A549 (cell line): ENCODE results near the gene TTYH2. TPM values are rescaled to one million over a fixed set of nuclear protein-coding genes. Genes with fewer than 3 reads are reported as not detected.
A peak's percentile ranks its signal among the peaks of the same experiment; 100 is the strongest.

ENCODE experiments used
- ATAC-seq, 2 experiments: fragments of 200-7000 bp in 1 of 2; fragments of >200 bp in 1 of 2; cut with Nextera tagmentation in 1 of 2; cut with Tn5 transposase in 1 of 2; 3 replicates each; pipeline versions ENCODE4 v1.8.0 to v1.9.1; 2018 to 2020; ENCODE audit warnings: mild to moderate bottlenecking in 1 of 2, moderate library complexity in 1 of 2
- CTCF ChIA-PET: fragments of 300-600 bp; sonication (Branson Sonifier 250); formaldehyde crosslinking; extraction: SDS; loops from one replicate; lab custom pipeline; 2021; ENCODE audit warnings: antibody characterized with exemption, inconsistent platforms; lab: Yijun Ruan, JAX
- POLR2A ChIA-PET: fragments of 350-600 bp; formaldehyde crosslinking; extraction: SDS; loops from one replicate; lab custom pipeline; 2021; ENCODE audit warnings: antibody characterized with exemption, inconsistent platforms; lab: Yijun Ruan, JAX
- DNase-seq, 2 experiments: peaks; one replicate each; pipeline versions ENCODE4 v3.0.0 to v3.0.0-alpha.2; 2011 to 2016; ENCODE audit warnings: low read depth in 1 of 2, low spot score in 1 of 2
- FAIRE-seq: peaks from 2 replicates; lab custom pipeline; 2011; peaks lifted over from hg19 to GRCh38; lab: Jason Lieb, UNC
- H3K27ac ChIP-seq, 2 experiments: fragments of >200 bp; sonication (Bioruptor Twin); formaldehyde crosslinking; 3 replicates each; pipeline ENCODE4 v1.5.1; 2016 to 2017
- H3K4me1 ChIP-seq: fragments of >200 bp; sonication (Bioruptor Twin); formaldehyde crosslinking; 3 replicates; pipeline ENCODE4 v1.6.1; 2016
- H3K4me2 ChIP-seq: fragments of >200 bp; sonication (Bioruptor Twin); formaldehyde crosslinking; 3 replicates; pipeline ENCODE4 v1.6.1; 2016
- H3K4me3 ChIP-seq: fragments of >200 bp; sonication (Bioruptor Twin); formaldehyde crosslinking; 3 replicates; pipeline ENCODE4 v1.5.1; 2016
- H3K9me3 ChIP-seq: fragments of >200 bp; sonication (Bioruptor Twin); formaldehyde crosslinking; 3 replicates; pipeline ENCODE4 v1.6.1; 2016
- BCL3 ChIP-seq: fragments of >200 bp; sonication (Bioruptor Twin); formaldehyde crosslinking; IDR thresholded peaks from 3 replicates; pipeline ENCODE4 v1.6.1; 2016
- BHLHE40 ChIP-seq: IDR thresholded peaks from 2 replicates; pipeline ENCODE4 v1.6.1; 2012; ENCODE audit warnings: low read depth, low read length, inconsistent platforms
- CHD4 ChIP-seq: fragments of 200-600 bp; sonication (generic); IDR thresholded peaks from 2 replicates; pipeline ENCODE4 v1.6.1; 2016; ENCODE audit warnings: antibody characterized with exemption, mild to moderate bottlenecking, borderline replicate concordance
- E2F6 ChIP-seq: IDR thresholded peaks from 2 replicates; pipeline ENCODE4 v1.6.1; 2012; ENCODE audit warnings: low read depth, borderline replicate concordance
- FOSB ChIP-seq: fragments of 250-450 bp; sonication (Bioruptor Pico); IDR thresholded peaks from 2 replicates; pipeline ENCODE4 v1.5.0; 2020; ENCODE audit warnings: mild to moderate bottlenecking, moderate library complexity
- FOSL2 ChIP-seq, 2 experiments: fragments of 450-650 bp in 1 of 2; fragments of >200 bp in 1 of 2; sonication (Bioruptor Twin) in 1 of 2; formaldehyde crosslinking; IDR thresholded peaks; 2 replicates each; pipeline versions ENCODE4 v1.5.0 to v1.6.1; 2016 to 2020; ENCODE audit warnings: mild to moderate bottlenecking in 1 of 2, moderate library complexity in 1 of 2
- FOXS1 ChIP-seq: fragments of 250-450 bp; sonication (Bioruptor Pico); IDR thresholded peaks from 2 replicates; pipeline ENCODE4 v1.5.0; 2020; ENCODE audit warnings: mild to moderate bottlenecking, moderate library complexity
- GATA3 ChIP-seq: IDR thresholded peaks from 2 replicates; pipeline ENCODE4 v1.6.1; 2012; ENCODE audit warnings: borderline replicate concordance
- HOXA7 ChIP-seq: fragments of 250-450 bp; sonication (Bioruptor Pico); IDR thresholded peaks from 2 replicates; pipeline ENCODE4 v1.5.0; 2020; ENCODE audit warnings: mild to moderate bottlenecking, moderate library complexity
- MAFK ChIP-seq: fragments of 450-650 bp; IDR thresholded peaks from 2 replicates; pipeline ENCODE4 v1.6.1; 2014; ENCODE audit not compliant: partially characterized antibody
- NR3C1 ChIP-seq: fragments of >200 bp; sonication (Bioruptor Twin); formaldehyde crosslinking; IDR thresholded peaks from 3 replicates; pipeline ENCODE4 v1.6.1; 2017
- PBX3 ChIP-seq: IDR thresholded peaks from 2 replicates; pipeline ENCODE4 v1.6.1; 2012
- PHF8 ChIP-seq: fragments of 200-600 bp; sonication (generic); IDR thresholded peaks from 2 replicates; pipeline ENCODE4 v1.6.1; 2016; ENCODE audit warnings: low read depth, mild to moderate bottlenecking, antibody characterized with exemption, moderate library complexity, borderline replicate concordance
- POLR2A ChIP-seq: IDR thresholded peaks from 2 replicates; pipeline ENCODE4 v1.6.1; 2012; ENCODE audit warnings: mild to moderate bottlenecking, low read length
- POLR2AphosphoS2 ChIP-seq: conservative IDR thresholded peaks from 2 replicates; pipeline ENCODE4 v1.6.1; 2012; ENCODE audit warnings: low read length, improper control_type of control experiment, inconsistent platforms
- REST ChIP-seq: fragments of 200-600 bp; sonication (generic); IDR thresholded peaks from 2 replicates; pipeline ENCODE4 v1.6.1; 2016; ENCODE audit warnings: antibody characterized with exemption, mild to moderate bottlenecking, moderate library complexity
- SMC3 ChIP-seq: fragments of >200 bp; sonication (Bioruptor Twin); formaldehyde crosslinking; IDR thresholded peaks from 3 replicates; pipeline ENCODE4 v1.6.1; 2018; ENCODE audit warnings: inconsistent platforms
- TFCP2L1 ChIP-seq: fragments of 250-450 bp; sonication (Bioruptor Pico); IDR thresholded peaks from 2 replicates; pipeline ENCODE4 v1.5.0; 2021; ENCODE audit warnings: mild to moderate bottlenecking
- TP53 ChIP-seq: fragments of 250-450 bp; sonication (Bioruptor Pico); IDR thresholded peaks from 2 replicates; pipeline ENCODE4 v1.5.0; 2021; ENCODE audit warnings: mild to moderate bottlenecking, moderate library complexity
- ZFP36 ChIP-seq: fragments of 450-650 bp; IDR thresholded peaks from 2 replicates; pipeline ENCODE4 v1.6.1; 2014; ENCODE audit warnings: borderline replicate concordance; ENCODE audit not compliant: partially characterized antibody
- ZNF302 ChIP-seq: fragments of 250-450 bp; sonication (Bioruptor Pico); IDR thresholded peaks from 2 replicates; pipeline ENCODE4 v1.9.0; 2021; ENCODE audit warnings: inconsistent platforms, mild to moderate bottlenecking, moderate library complexity
- WGBS: methylation state at CpG from one replicate; pipeline ENCODE4 v1.1.6; 2017; ENCODE audit errors: missing lambda C conversion rate; 5-methylcytosine and 5-hydroxymethylcytosine counted together
- polyA plus RNA-seq, 4 experiments: library from polyadenylated mRNA; depleted of rRNA in 3 of 4; stranded (reverse); fragments of >200 nt; fragmentation: RNase III in 1 of 4; extraction: RNeasy Plus Mini Kit Qiagen cat#74134 plus additional on column Dnase treatment in 1 of 4; gene quantifications; 2 replicates in 3 of 4; 3 replicates in 1 of 4; pipeline ENCODE4 v1.2.3, GENCODE V29; 2011 to 2017
- TF ChIP-seq, protein P1 (sequence below): fragments of 250-450 bp; sonication (Bioruptor Pico); IDR thresholded peaks from 2 replicates; pipeline ENCODE4 v1.5.0; 2021; ENCODE audit warnings: mild to moderate bottlenecking, moderate library complexity, borderline replicate concordance
- TF ChIP-seq, protein P2 (sequence below): IDR thresholded peaks from 2 replicates; pipeline ENCODE4 v1.6.1; 2012

TTYH2 gene
- polyA plus RNA-seq, 2 of the 4 experiments (the other 2 are of a cell fraction) = 1.4 to 1.7 TPM

DNA sequence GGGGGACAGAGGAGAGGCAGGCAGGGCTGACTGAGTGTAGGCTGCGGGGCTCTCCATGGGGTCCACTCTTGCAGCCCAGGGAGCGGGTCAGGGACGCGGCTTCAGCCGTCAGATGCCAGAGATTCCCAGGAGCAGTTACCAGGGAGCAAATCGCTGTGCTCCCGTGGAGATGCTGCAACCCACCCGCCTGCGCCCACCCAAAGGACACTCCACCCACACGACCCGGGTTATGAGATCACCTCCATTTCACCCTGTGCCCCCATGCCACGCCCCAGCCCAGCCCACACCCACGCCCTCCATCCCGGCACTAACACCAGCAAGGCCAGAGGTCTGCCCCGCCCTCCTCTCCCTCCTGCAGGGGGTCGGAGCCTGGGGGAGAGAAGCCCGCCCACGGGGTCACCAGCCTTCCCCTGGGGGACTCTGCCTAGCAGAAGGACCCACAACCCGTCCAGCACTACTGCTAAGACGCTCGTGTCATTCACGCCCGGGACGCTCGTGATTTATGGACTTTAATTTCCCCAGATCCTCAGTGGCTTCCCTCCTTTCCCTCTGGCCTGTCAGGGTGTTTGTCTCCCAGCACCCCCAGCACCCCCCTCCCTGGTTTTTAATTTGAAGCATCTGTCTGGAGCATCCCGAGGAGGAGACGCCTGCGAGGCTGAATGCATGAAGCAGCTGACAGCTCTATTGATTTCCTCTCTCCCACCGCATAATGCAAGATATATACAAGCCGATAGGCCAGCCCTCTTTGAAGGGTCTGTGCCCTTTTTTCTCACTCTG is 16.6 kb upstream of the TTYH2 start (continued):
- no peak for TF ChIP-seq REST
- TF ChIP-seq SMC3 = no peak
- no peak for TF ChIP-seq FOXS1
- no peak for TF ChIP-seq FOSL2 (IDR thresholded peaks at IDR 0.05)
- TF ChIP-seq FOSL2 (CRISPR knock-in tag; IDR thresholded peaks at IDR 0.05) = no peak
- no peak for TF ChIP-seq CHD4
- TF ChIP-seq TFCP2L1 (CRISPR knock-in tag) = no peak
- no peak for TF ChIP-seq NR3C1
- no peak for TF ChIP-seq GATA3
- no peak for TF ChIP-seq MAFK
- TF ChIP-seq PHF8 = no peak
- TF ChIP-seq PBX3 = no peak
- TF ChIP-seq TP53 = no peak
- TF ChIP-seq, all 56 proteins: peak for 0

- ATAC-seq = no peak
Observed at GRCh38 chr17:74197801-74198200, 15.6 kb upstream of the TTYH2 start.

DNA sequence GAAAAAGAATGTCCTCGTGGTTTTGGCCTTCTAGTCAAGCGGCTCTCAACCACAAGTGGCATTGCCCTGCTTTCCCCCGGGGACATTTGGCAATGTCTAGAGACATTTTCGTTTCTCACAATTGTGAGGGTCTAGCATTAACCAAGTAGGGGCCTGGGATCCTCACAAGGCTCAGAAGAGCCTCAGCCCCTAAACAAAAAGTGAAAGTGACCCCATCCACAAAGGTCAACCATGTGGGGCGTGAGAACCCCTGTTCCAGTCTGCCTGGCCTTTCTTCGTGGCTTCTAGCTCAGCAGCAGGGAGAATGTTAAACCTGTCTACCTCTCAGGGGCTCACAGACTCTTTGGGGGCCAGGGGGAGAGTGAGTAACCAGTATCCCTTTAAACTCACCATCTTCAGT is 14.7 kb upstream of the TTYH2 start:
- ChIA-PET POLR2A (no interaction called here), CTCF (interaction anchor here (1.0 to 7.4 kb wide), 17 partner anchors 10 to 884 kb away, joined by 3 to 215 read pairs (median 8); partner anchors contain the start of gene TTYH2)
- peak overlapping the region in 1 of 2 experiments; percentile 11; a peak in 1 of 6 replicates for H3K27ac ChIP-seq
- H3K4me2 ChIP-seq = no peak overlapping the region
- H3K9me3 ChIP-seq = no peaks in the 10 kb centered on the region
- WGBS = 39% methylated on average over 6 of the region's 6 CpGs
- no peak overlapping the region for H3K4me3 ChIP-seq
- peaks cover 7% of the 10 kb centered on the region for H3K4me1 ChIP-seq
- ATAC-seq (no peak), FAIRE-seq (no peak), DNase-seq (no peak)
- no peak for TF ChIP-seq POLR2A
- no peak for TF ChIP-seq REST
- no peak for TF ChIP-seq BCL3
- no peak for TF ChIP-seq FOSB (CRISPR knock-in tag)
- TF ChIP-seq, protein P1, sequence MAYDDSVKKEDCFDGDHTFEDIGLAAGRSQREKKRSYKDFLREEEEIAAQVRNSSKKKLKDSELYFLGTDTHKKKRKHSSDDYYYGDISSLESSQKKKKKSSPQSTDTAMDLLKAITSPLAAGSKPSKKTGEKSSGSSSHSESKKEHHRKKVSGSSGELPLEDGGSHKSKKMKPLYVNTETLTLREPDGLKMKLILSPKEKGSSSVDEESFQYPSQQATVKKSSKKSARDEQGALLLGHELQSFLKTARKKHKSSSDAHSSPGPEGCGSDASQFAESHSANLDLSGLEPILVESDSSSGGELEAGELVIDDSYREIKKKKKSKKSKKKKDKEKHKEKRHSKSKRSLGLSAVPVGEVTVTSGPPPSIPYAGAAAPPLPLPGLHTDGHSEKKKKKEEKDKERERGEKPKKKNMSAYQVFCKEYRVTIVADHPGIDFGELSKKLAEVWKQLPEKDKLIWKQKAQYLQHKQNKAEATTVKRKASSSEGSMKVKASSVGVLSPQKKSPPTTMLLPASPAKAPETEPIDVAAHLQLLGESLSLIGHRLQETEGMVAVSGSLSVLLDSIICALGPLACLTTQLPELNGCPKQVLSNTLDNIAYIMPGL (CRISPR knock-in tag) = no peak
- TF ChIP-seq TFCP2L1 (CRISPR knock-in tag) = no peak
- TF ChIP-seq, protein P2, sequence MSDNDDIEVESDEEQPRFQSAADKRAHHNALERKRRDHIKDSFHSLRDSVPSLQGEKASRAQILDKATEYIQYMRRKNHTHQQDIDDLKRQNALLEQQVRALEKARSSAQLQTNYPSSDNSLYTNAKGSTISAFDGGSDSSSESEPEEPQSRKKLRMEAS = no peak
- TF ChIP-seq POLR2AphosphoS2 = no peak
- no peak for TF ChIP-seq BHLHE40
- no peak for TF ChIP-seq E2F6

More at GRCh38 chr17:74197801-74198200, 15.6 kb upstream of the TTYH2 start:
- Histone ChIP-seq H3K27ac (no peak overlapping the region; a peak in 1 of 6 replicates), H3K4me3 (no peak overlapping the region), H3K9me3 (no peaks in the 10 kb centered on the region), H3K4me2 (no peak overlapping the region), H3K4me1 (peaks cover 14% of the 10 kb centered on the region)
- ChIA-PET CTCF (interaction anchor here (0.7 to 7.4 kb wide), 5 partner anchors 10 to 377 kb away, joined by 3 to 215 read pairs (median 22); partner anchors contain the start of gene TTYH2), POLR2A (no interaction called here)
- DNase-seq = no peak
- FAIRE-seq = no peak
- WGBS = 80% methylated on average over 2 of the region's 2 CpGs
- TF ChIP-seq ZFP36 = peak; percentile 91
- no peak for TF ChIP-seq POLR2A
- no peak for TF ChIP-seq HOXA7 (CRISPR knock-in tag)
- TF ChIP-seq ZNF302 (CRISPR knock-in tag) = no peak
